ENCODE measurements around the gene TNS3. TPM values are rescaled to one million over a fixed set of nuclear protein-coding genes. Genes with fewer than 3 reads are reported as not detected.
A peak's percentile ranks its signal among the peaks of the same experiment; 100 is the strongest.

The TNS3 gene
- polyA plus RNA-seq, 3 donors = 5.2 to 30.3 (median 7.9) TPM

- H3K9me3 Mint-ChIP-seq = no peaks in the 10 kb centered on the region
- peaks cover 0 to 5% (median 0%) of the 10 kb centered on the region in 3 donors for H3K27me3 Mint-ChIP-seq (ENCODE audit: low read depth in 3 of 3)
- no peak for DNase-seq
- Histone ChIP-seq H3K4me3 (replicated peaks in 1 of 3; ENCODE audit: low read depth in 2 of 3, low read length in 3 of 3) (no peak overlapping the region), H3K4me2 (replicated peaks; ENCODE audit: extremely low read depth, low read length, poor library complexity, severe bottlenecking) (no peak overlapping the region), H3K27ac (ENCODE audit: low read depth in 1 of 2, low read length in 2 of 2) (peak overlapping the region in 1 of 2 donors; percentile 2), H3K79me2 (ENCODE audit: insufficient read depth, low read length) (peaks cover 96% of the 10 kb centered on the region), H3K9ac (ENCODE audit: insufficient read depth, low read length, poor library complexity, severe bottlenecking) (no peak overlapping the region), H3K4me1 (ENCODE audit: control insufficient read depth in 1 of 2, insufficient read depth in 2 of 2, low read length in 2 of 2) (peaks cover under 1 to 5% of the 10 kb centered on the region in 2 donors), H4K20me1 (ENCODE audit: insufficient read depth, low read length) (peaks cover 85% of the 10 kb centered on the region), H3K27me3 (ENCODE audit: control insufficient read depth in 2 of 2, insufficient read depth in 2 of 2, low read length in 2 of 2) (no peaks in the 10 kb centered on the region), H2AFZ (ENCODE audit: insufficient read depth, low read depth, low read length, poor library complexity, severe bottlenecking) (no peak overlapping the region), H3K9me3 (replicated peaks in 1 of 2; ENCODE audit: control insufficient read depth in 1 of 2, insufficient read depth in 1 of 2, low read length in 2 of 2) (no peaks in the 10 kb centered on the region), H3K36me3 (replicated peaks in 1 of 2; ENCODE audit: control insufficient read depth in 1 of 2, insufficient read depth in 2 of 2, low read length in 2 of 2) (peaks cover 0 to 47% of the 10 kb centered on the region in 2 donors)
- H3K4me3 Mint-ChIP-seq = no peak overlapping the region
- peaks cover 49 to 78% of the 10 kb centered on the region in 2 donors for H3K36me3 Mint-ChIP-seq
- intact Hi-C loops (cut with micrococcal nuclease) = no loop called here
- H3K27ac Mint-ChIP-seq = peak overlapping the region in 4 of 7 donors; percentile 3 to 52 (median 32)
- peaks cover 19% of the 10 kb centered on the region for H3K4me1 Mint-ChIP-seq
- WGBS (ENCODE audit: insufficient coverage) = 70% methylated on average over 10 of the region's 11 CpGs
- TF ChIP-seq CTCF (IDR thresholded peaks at IDR 0.05) = no peak
These were observed 31.0 kb downstream of the TNS3 start for GRCh38 chr7:47550788-47551470.

GRCh38 chr7:47549916-47550315 lies 32.0 kb downstream of the TNS3 start:
- Histone ChIP-seq H3K36me3 (replicated peaks in 1 of 2; ENCODE audit: control insufficient read depth in 1 of 2, insufficient read depth in 2 of 2, low read length in 2 of 2) (peaks cover 0 to 52% of the 10 kb centered on the region in 2 donors), H2AFZ (ENCODE audit: insufficient read depth, low read depth, low read length, poor library complexity, severe bottlenecking) (no peak overlapping the region), H3K79me2 (ENCODE audit: insufficient read depth, low read length) (peaks cover 96% of the 10 kb centered on the region), H3K9me3 (replicated peaks in 1 of 2; ENCODE audit: control insufficient read depth in 1 of 2, insufficient read depth in 1 of 2, low read length in 2 of 2) (no peaks in the 10 kb centered on the region), H3K9ac (ENCODE audit: insufficient read depth, low read length, poor library complexity, severe bottlenecking) (no peak overlapping the region), H3K4me3 (replicated peaks in 1 of 3; ENCODE audit: low read depth in 2 of 3, low read length in 3 of 3) (no peak overlapping the region), H3K4me1 (ENCODE audit: control insufficient read depth in 1 of 2, insufficient read depth in 2 of 2, low read length in 2 of 2) (peaks cover 0 to 3% of the 10 kb centered on the region in 2 donors), H3K4me2 (replicated peaks; ENCODE audit: extremely low read depth, low read length, poor library complexity, severe bottlenecking) (no peak overlapping the region), H3K27me3 (ENCODE audit: control insufficient read depth in 2 of 2, insufficient read depth in 2 of 2, low read length in 2 of 2) (no peaks in the 10 kb centered on the region), H4K20me1 (ENCODE audit: insufficient read depth, low read length) (peaks cover 88% of the 10 kb centered on the region), H3K27ac (ENCODE audit: low read depth in 1 of 2, low read length in 2 of 2) (no peak overlapping the region)
- no peak for TF ChIP-seq CTCF (IDR thresholded peaks at IDR 0.05)
- intact Hi-C loops (cut with micrococcal nuclease) = no loop called here
- WGBS (ENCODE audit: insufficient coverage) = 85% methylated on average over 3 of the region's 8 CpGs
- Mint-ChIP-seq H3K27me3 (ENCODE audit: low read depth in 3 of 3) (peaks cover 0 to 5% (median 0%) of the 10 kb centered on the region in 3 donors), H3K4me1 (peaks cover 17% of the 10 kb centered on the region), H3K4me3 (no peak overlapping the region), H3K27ac (peak overlapping the region in 3 of 7 donors; percentile 50 to 68 (median 51)), H3K9me3 (no peaks in the 10 kb centered on the region), H3K36me3 (peaks cover 45 to 78% of the 10 kb centered on the region in 2 donors)
- DNase-seq = no peak

Measured in CD14-positive monocyte (primary cell).